ENCODE results near the gene ADGRE1.

Gene ADGRE1

DNA sequence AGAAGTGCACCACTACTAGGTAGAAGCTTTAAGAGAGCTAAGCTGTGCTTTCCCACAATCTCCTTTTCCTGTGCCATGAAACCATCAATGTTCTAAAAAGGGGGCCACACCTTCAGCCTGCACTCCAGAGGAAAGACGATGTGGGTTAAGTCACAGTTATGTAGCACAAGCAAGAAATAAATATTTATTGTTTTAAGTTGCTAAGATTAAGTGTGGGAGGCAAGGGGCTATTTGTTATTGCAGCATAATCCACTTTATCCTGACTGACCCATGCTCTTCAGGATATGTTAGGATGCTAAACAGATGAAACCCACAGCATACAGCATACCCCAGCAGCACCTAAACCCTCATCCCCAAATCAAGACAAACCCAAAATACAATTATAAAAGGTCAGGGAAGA, 69.2 kb downstream of the ADGRE1 start:
- H3K4me3 ChIP-seq (ENCODE audit: low read length), result no peak overlapping the region
- no peaks in the 10 kb centered on the region for H3K4me1 ChIP-seq (ENCODE audit: control insufficient read depth, insufficient read depth, low read length)
- no peaks in the 10 kb centered on the region for H3K27me3 ChIP-seq (replicated peaks; ENCODE audit: control insufficient read depth, insufficient read depth, low read length)
- no peak for DNase-seq (ENCODE audit: low read depth)
- no peak overlapping the region for H3K9ac ChIP-seq (ENCODE audit: low read length)
- no peaks in the 10 kb centered on the region for H3K36me3 ChIP-seq (ENCODE audit: control insufficient read depth, insufficient read depth, low read length, severe bottlenecking)
- H3K9me3 ChIP-seq (ENCODE audit: control insufficient read depth, low read length), result peaks cover 7% of the 10 kb centered on the region

DNA sequence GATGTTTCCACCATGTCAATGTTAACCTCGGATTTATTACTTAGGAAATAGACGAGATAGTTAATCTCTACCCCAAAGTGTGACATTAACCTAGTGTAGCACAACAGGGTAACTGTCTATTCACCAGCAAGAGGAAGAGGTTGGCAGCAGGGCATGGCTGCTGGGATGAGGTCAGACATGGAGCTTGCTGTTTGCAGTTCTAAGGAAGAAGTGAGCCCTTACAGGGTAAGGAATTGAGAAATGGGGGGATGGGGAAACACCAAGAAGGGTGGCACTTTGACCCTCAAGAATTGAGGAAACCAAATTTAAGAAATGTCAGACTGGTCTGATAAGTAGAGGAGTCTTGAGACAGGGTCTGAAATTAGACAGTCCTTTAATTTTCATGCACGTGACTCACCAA, 71.4 kb downstream of the ADGRE1 start:
- Histone ChIP-seq H3K9me3 (ENCODE audit: control insufficient read depth, low read length) (peaks cover 7% of the 10 kb centered on the region), H3K4me3 (ENCODE audit: low read length) (no peak overlapping the region), H3K27me3 (replicated peaks; ENCODE audit: control insufficient read depth, insufficient read depth, low read length) (no peaks in the 10 kb centered on the region), H3K4me1 (ENCODE audit: control insufficient read depth, insufficient read depth, low read length) (no peaks in the 10 kb centered on the region), H3K36me3 (ENCODE audit: control insufficient read depth, insufficient read depth, low read length, severe bottlenecking) (no peaks in the 10 kb centered on the region), H3K9ac (ENCODE audit: low read length) (no peak overlapping the region)
- no peak for DNase-seq (ENCODE audit: low read depth)

DNA sequence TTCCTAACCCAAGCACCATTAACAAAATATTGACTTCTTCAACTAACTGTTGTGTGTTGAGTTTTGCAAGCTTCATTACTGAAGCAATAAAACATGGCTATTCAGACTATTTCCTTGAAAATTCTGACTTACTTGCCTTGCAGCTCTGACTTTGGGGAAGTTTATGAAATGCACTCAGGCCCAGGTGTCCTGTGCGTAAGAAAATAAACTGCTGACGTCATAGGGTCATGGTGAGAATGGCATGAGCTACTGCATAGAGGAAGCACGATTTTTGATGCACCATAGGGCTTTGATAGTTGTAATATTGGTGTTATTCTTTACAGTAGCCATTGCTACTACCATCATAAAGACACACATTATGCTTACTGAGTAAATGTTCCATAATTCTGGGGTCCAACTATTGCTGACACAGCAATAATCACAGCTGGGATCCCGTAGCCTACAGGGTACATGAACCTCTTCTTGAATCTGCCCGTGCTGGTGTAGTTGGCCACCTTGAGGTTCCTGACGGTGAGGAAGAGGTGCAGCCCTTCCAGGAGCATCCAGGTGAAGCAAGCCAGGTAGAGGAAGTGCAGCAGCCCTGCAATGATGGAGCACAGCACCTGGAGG, 76.0 kb downstream of the ADGRE1 start:
- Histone ChIP-seq H3K27me3 (replicated peaks; ENCODE audit: control insufficient read depth, insufficient read depth, low read length) (no peaks in the 10 kb centered on the region), H3K36me3 (ENCODE audit: control insufficient read depth, insufficient read depth, low read length, severe bottlenecking) (no peaks in the 10 kb centered on the region), H3K9ac (ENCODE audit: low read length) (no peak overlapping the region), H3K9me3 (ENCODE audit: control insufficient read depth, low read length) (peaks cover 5% of the 10 kb centered on the region), H3K4me1 (ENCODE audit: control insufficient read depth, insufficient read depth, low read length) (no peaks in the 10 kb centered on the region), H3K4me3 (ENCODE audit: low read length) (no peak overlapping the region)
- DNase-seq (ENCODE audit: low read depth), result no peak

DNA sequence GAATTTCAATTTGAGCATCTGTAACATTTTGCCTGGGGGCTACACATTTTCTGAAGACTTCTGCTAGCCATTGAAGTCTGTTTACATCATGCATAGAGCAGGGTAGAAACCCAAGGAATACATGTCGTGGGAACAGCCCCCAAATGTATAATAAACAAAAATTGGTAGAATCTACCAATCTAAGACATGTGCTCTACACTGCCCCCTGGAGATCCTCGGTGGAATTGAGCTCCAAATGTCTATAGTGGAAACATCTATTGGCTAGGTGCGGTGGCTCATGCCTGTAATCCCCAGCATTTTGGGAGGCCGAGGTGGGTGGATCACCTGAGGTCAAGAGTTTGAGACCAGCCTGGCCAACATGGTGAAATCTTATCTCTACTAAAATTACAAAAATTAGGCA, 76.6 kb downstream of the ADGRE1 start:
- Histone ChIP-seq H3K9ac (ENCODE audit: low read length) (no peak overlapping the region), H3K27me3 (replicated peaks; ENCODE audit: control insufficient read depth, insufficient read depth, low read length) (no peaks in the 10 kb centered on the region), H3K9me3 (ENCODE audit: control insufficient read depth, low read length) (peaks cover 5% of the 10 kb centered on the region), H3K4me3 (ENCODE audit: low read length) (no peak overlapping the region), H3K36me3 (ENCODE audit: control insufficient read depth, insufficient read depth, low read length, severe bottlenecking) (no peaks in the 10 kb centered on the region), H3K4me1 (ENCODE audit: control insufficient read depth, insufficient read depth, low read length) (no peaks in the 10 kb centered on the region)
- DNase-seq (ENCODE audit: low read depth), result no peak

DNA sequence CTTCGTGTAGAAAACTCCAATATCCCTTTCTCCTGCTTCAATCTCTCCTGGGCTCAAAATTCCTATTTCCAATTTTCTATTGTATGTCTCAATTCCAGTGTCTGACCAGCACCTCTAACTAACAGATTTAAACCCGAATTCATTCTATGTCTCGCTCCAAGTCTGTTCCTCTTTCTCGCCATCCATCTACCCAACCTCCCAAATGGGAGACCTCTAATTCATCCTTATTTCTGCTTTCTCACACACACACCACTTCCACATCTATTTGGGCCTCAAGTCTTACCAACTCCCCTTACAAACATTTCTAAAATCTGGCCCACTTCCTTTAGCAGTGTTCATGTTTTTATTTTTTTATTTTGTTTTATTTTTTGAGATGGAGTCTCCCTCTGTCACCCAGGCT, 80.6 kb downstream of the ADGRE1 start:
- Histone ChIP-seq H3K27me3 (replicated peaks; ENCODE audit: control insufficient read depth, insufficient read depth, low read length) (no peaks in the 10 kb centered on the region), H3K4me1 (ENCODE audit: control insufficient read depth, insufficient read depth, low read length) (no peaks in the 10 kb centered on the region), H3K9me3 (ENCODE audit: control insufficient read depth, low read length) (no peaks in the 10 kb centered on the region), H3K4me3 (ENCODE audit: low read length) (no peak overlapping the region), H3K9ac (ENCODE audit: low read length) (no peak overlapping the region), H3K36me3 (ENCODE audit: control insufficient read depth, insufficient read depth, low read length, severe bottlenecking) (no peaks in the 10 kb centered on the region)
- no peak for DNase-seq (ENCODE audit: low read depth)

DNA sequence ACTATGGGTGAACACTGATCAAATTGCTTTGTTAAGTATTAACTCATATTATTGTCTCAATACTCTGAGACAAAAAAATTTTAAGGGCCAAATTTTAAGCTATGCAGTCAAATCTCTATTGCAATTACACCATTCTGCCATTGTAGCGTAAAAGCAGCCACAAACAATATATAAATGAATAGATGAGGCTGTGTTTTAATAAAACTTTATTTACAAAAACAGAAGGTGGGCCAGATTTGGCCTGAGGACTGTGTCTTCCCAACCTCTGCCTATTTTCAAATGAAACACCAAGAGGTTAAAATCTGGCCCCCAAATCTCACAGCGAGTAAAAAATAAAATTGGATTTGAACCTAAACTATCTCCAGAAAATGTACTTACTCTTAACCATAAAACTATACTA, 82.1 kb downstream of the ADGRE1 start:
- no peaks in the 10 kb centered on the region for H3K9me3 ChIP-seq (ENCODE audit: control insufficient read depth, low read length)
- no peaks in the 10 kb centered on the region for H3K27me3 ChIP-seq (replicated peaks; ENCODE audit: control insufficient read depth, insufficient read depth, low read length)
- H3K36me3 ChIP-seq (ENCODE audit: control insufficient read depth, insufficient read depth, low read length, severe bottlenecking), result no peaks in the 10 kb centered on the region

DNA sequence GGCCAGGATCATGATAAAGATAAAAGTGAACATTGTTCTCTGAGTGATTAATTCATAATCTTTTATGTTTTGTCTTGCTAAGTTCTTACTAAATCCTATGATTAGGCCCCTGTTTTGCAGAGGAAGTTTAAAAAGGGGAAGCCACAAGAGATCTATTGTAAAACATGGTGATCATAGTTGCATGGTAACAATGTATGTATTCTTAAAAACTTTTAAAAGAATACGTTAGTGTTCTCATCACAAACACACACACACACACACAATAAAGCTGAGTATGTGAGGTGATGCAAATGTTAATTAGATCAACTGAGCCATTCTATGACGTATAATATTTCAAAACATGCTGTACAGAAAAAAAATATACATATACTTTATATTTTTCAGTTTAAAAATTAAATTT, 82.6 kb downstream of the ADGRE1 start:
- no peak overlapping the region for H3K9ac ChIP-seq (ENCODE audit: low read length)
- H3K4me1 ChIP-seq (ENCODE audit: control insufficient read depth, insufficient read depth, low read length), result no peaks in the 10 kb centered on the region
- no peaks in the 10 kb centered on the region for H3K27me3 ChIP-seq (replicated peaks; ENCODE audit: control insufficient read depth, insufficient read depth, low read length)
- H3K4me3 ChIP-seq (ENCODE audit: low read length), result no peak overlapping the region
- no peaks in the 10 kb centered on the region for H3K9me3 ChIP-seq (ENCODE audit: control insufficient read depth, low read length)
- DNase-seq (ENCODE audit: low read depth), result no peak
- H3K36me3 ChIP-seq (ENCODE audit: control insufficient read depth, insufficient read depth, low read length, severe bottlenecking), result no peaks in the 10 kb centered on the region

More for the DNA sequence above, 82.1 kb downstream of the ADGRE1 start:
- H3K4me1 ChIP-seq (ENCODE audit: control insufficient read depth, insufficient read depth, low read length), result no peaks in the 10 kb centered on the region
- no peak for DNase-seq (ENCODE audit: low read depth)
- no peak overlapping the region for H3K4me3 ChIP-seq (ENCODE audit: low read length)
- no peak overlapping the region for H3K9ac ChIP-seq (ENCODE audit: low read length)

DNA sequence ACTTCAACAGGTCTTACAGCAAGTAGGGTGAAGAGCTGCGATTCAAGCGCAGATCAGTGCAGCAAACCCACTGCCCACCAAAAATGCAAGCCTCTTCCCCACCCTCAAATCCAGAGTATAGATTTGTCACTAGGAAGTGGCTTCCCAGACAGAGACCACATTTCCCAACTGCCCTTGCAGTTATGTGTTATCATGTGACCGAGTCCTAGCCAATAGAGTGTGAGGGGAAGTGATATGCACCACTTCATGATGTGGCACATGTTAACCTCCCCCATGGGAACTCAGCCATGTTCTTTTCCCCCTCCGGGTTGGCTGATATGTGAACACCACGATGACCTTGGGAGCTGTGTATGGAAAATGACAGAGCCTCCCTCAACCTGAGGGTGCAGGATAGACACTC, 83.1 kb downstream of the ADGRE1 start:
- no peak overlapping the region for H3K4me3 ChIP-seq (ENCODE audit: low read length)
- no peaks in the 10 kb centered on the region for H3K36me3 ChIP-seq (ENCODE audit: control insufficient read depth, insufficient read depth, low read length, severe bottlenecking)
- no peak for DNase-seq (ENCODE audit: low read depth)
- no peak overlapping the region for H3K9ac ChIP-seq (ENCODE audit: low read length)
- no peaks in the 10 kb centered on the region for H3K9me3 ChIP-seq (ENCODE audit: control insufficient read depth, low read length)
- no peaks in the 10 kb centered on the region for H3K27me3 ChIP-seq (replicated peaks; ENCODE audit: control insufficient read depth, insufficient read depth, low read length)
- no peaks in the 10 kb centered on the region for H3K4me1 ChIP-seq (ENCODE audit: control insufficient read depth, insufficient read depth, low read length)

DNA sequence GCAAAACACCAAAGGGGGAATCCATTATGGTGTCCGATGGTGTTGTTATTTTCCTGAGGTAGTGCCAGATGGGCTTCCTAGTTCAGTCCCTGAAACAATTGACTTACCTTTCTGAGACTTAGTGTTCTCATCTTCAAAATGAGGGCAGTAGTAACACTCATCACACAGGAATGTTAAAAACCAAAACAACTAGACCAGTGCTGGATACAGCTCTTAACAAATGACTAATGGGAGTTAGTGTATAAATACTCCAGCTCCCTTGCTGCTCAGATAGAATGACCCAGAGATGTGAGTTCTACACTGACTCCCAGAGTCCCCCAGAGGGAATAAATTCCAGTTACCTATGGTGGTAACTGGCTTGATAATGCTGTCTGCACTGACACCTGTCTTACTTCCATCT, 84.0 kb downstream of the ADGRE1 start:
- no peak for DNase-seq (ENCODE audit: low read depth)
- H3K9me3 ChIP-seq (ENCODE audit: control insufficient read depth, low read length), result peaks cover 3% of the 10 kb centered on the region
- H3K9ac ChIP-seq (ENCODE audit: low read length), result no peak overlapping the region
- H3K4me1 ChIP-seq (ENCODE audit: control insufficient read depth, insufficient read depth, low read length), result no peaks in the 10 kb centered on the region
- no peak overlapping the region for H3K4me3 ChIP-seq (ENCODE audit: low read length)
- no peaks in the 10 kb centered on the region for H3K27me3 ChIP-seq (replicated peaks; ENCODE audit: control insufficient read depth, insufficient read depth, low read length)
- H3K36me3 ChIP-seq (ENCODE audit: control insufficient read depth, insufficient read depth, low read length, severe bottlenecking), result no peaks in the 10 kb centered on the region

DNA sequence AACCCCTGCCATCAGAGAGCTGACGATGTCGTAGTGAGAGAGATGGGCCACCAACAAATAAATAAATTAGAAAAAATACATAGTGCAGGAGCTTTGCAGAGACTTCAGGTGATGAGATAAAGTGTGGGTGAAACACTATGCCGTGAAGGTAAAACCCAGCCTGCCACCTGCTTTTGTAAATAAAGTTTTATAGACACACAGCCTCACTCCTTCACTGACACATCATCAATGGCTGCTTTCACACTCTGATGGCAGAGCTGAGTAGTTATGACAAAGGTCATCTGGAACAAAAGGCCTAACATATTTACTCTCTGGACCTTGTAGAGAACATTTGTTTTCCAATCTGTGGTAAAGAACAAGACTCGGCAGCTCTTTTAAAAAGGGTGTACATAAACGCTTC, 88.8 kb downstream of the ADGRE1 start:
- H3K9me3 ChIP-seq (ENCODE audit: control insufficient read depth, low read length), result peaks cover 24% of the 10 kb centered on the region

DNA sequence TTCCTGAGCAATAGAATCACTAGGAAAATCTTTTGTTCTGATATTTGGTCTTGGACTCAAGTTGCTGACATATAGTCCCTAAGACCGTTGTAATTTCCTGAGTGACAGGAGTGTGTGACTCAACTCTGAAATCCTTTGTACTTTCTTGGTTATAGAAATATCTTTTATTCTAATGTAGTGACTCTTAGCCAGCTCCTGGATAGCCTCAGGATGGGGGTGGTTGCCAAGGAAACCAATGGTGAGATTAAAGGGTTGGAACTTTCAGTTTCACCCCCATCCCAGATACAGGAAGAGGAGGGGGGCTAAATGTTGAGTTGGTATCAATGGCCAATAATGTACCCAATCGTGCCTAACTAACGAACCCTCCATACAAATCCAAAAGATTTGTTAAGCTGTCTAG, 92.0 kb downstream of the ADGRE1 start:
- Histone ChIP-seq H3K36me3 (ENCODE audit: control insufficient read depth, insufficient read depth, low read length, severe bottlenecking) (no peaks in the 10 kb centered on the region), H3K9me3 (ENCODE audit: control insufficient read depth, low read length) (peaks cover 38% of the 10 kb centered on the region), H3K9ac (ENCODE audit: low read length) (no peak overlapping the region), H3K4me1 (ENCODE audit: control insufficient read depth, insufficient read depth, low read length) (no peaks in the 10 kb centered on the region), H3K27me3 (replicated peaks; ENCODE audit: control insufficient read depth, insufficient read depth, low read length) (no peaks in the 10 kb centered on the region), H3K4me3 (ENCODE audit: low read length) (no peak overlapping the region)
- no peak for DNase-seq (ENCODE audit: low read depth)

More for the DNA sequence above, 88.8 kb downstream of the ADGRE1 start:
- no peak overlapping the region for H3K4me3 ChIP-seq (ENCODE audit: low read length)
- DNase-seq (ENCODE audit: low read depth), result no peak
- no peaks in the 10 kb centered on the region for H3K4me1 ChIP-seq (ENCODE audit: control insufficient read depth, insufficient read depth, low read length)
- H3K36me3 ChIP-seq (ENCODE audit: control insufficient read depth, insufficient read depth, low read length, severe bottlenecking), result no peaks in the 10 kb centered on the region
- H3K27me3 ChIP-seq (replicated peaks; ENCODE audit: control insufficient read depth, insufficient read depth, low read length), result no peaks in the 10 kb centered on the region
- H3K9ac ChIP-seq (ENCODE audit: low read length), result no peak overlapping the region

DNA sequence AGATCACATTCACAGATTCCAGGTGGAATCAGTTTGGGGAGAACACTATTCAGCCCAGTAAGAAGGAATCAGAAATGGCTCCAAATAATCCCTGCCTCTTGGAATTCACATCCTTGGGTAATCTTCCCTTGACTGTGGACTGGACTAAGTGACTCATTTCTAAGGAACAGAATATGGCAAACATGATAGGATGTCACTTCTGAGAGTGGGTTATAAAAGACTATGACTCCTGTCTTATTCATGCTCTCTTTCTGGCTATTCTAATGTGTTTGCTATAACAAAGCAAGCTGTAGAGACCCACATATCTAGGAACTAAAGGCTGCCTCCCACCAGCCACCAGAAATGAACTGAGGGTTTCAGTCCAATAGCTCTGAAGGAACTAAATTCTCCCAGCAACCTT, 96.1 kb downstream of the ADGRE1 start:
- no peak for DNase-seq (ENCODE audit: low read depth)
- peaks cover 31% of the 10 kb centered on the region for H3K9me3 ChIP-seq (ENCODE audit: control insufficient read depth, low read length)

More for the DNA sequence above, 96.1 kb downstream of the ADGRE1 start:
- no peaks in the 10 kb centered on the region for H3K27me3 ChIP-seq (replicated peaks; ENCODE audit: control insufficient read depth, insufficient read depth, low read length)
- no peaks in the 10 kb centered on the region for H3K36me3 ChIP-seq (ENCODE audit: control insufficient read depth, insufficient read depth, low read length, severe bottlenecking)
- H3K4me3 ChIP-seq (ENCODE audit: low read length), result no peak overlapping the region
- H3K9ac ChIP-seq (ENCODE audit: low read length), result no peak overlapping the region
- no peaks in the 10 kb centered on the region for H3K4me1 ChIP-seq (ENCODE audit: control insufficient read depth, insufficient read depth, low read length)
